Mesenchymal stem cell (in vitro differentiated cells and primary cell): Measurements from ENCODE around the gene PID1.

ENCODE experiments used
- DNase-seq: peaks from one replicate; pipeline ENCODE4 v3.0.0-alpha.2; 2013
- H2AFZ ChIP-seq: one replicate; pipeline ENCODE4 v1.6.1; 2013; ENCODE audit warnings: low read depth, mild to moderate bottlenecking, control low read depth, inconsistent platforms, low read length, moderate library complexity
- H2AK5ac ChIP-seq: 2 replicates; pipeline ENCODE4 v1.6.1; 2013; ENCODE audit warnings: low read length, moderate library complexity, mild to moderate bottlenecking, inconsistent platforms; ENCODE audit not compliant: severe bottlenecking
- H2BK120ac ChIP-seq: one replicate; pipeline ENCODE4 v1.6.1; 2013; ENCODE audit warnings: low read depth, mild to moderate bottlenecking, inconsistent platforms, low read length, moderate library complexity
- H2BK12ac ChIP-seq, 2 experiments: one replicate each; pipeline ENCODE4 v1.6.1; 2013; ENCODE audit warnings: inconsistent platforms in 2 of 2, low read length in 2 of 2, mild to moderate bottlenecking in 2 of 2, moderate library complexity in 2 of 2, control low read depth in 1 of 2
- H2BK15ac ChIP-seq: one replicate; pipeline ENCODE4 v1.6.1; 2013; ENCODE audit warnings: mild to moderate bottlenecking, low read depth, inconsistent platforms; ENCODE audit not compliant: poor library complexity, severe bottlenecking
- H2BK5ac ChIP-seq: 2 replicates; pipeline ENCODE4 v1.6.1; 2013; ENCODE audit warnings: low read depth, mild to moderate bottlenecking, low read length, control low read depth, inconsistent platforms; ENCODE audit not compliant: poor library complexity, severe bottlenecking
- H3K14ac ChIP-seq, 2 experiments: one replicate each; pipeline ENCODE4 v1.6.1; 2013; ENCODE audit warnings: inconsistent platforms in 2 of 2, low read length in 2 of 2, control low read depth in 1 of 2, mild to moderate bottlenecking in 1 of 2, moderate library complexity in 1 of 2
- H3K18ac ChIP-seq, 2 experiments: one replicate each; pipeline ENCODE4 v1.6.1; 2013; ENCODE audit warnings: inconsistent platforms in 2 of 2, low read length in 2 of 2, control low read depth in 1 of 2, low read depth in 1 of 2, mild to moderate bottlenecking in 1 of 2
- H3K23ac ChIP-seq, 2 experiments: one replicate each; pipeline ENCODE4 v1.6.1; 2013; ENCODE audit warnings: inconsistent platforms in 2 of 2, low read length in 2 of 2, mild to moderate bottlenecking in 2 of 2, moderate library complexity in 2 of 2, control low read depth in 1 of 2
- H3K27ac ChIP-seq: 2 replicates; pipeline ENCODE4 v1.5.1; 2013; ENCODE audit warnings: mild to moderate bottlenecking, moderate library complexity, low read length, control low read depth, inconsistent platforms; ENCODE audit not compliant: poor library complexity, severe bottlenecking
- H3K27me3 ChIP-seq, 2 experiments: 2 replicates each; pipeline versions ENCODE4 v1.6.1 to v1.7.0; 2013; ENCODE audit warnings: low read length in 2 of 2, mild to moderate bottlenecking in 2 of 2, moderate library complexity in 2 of 2, control low read depth in 1 of 2, inconsistent platforms in 1 of 2; ENCODE audit not compliant: control insufficient read depth in 1 of 2, insufficient read depth in 1 of 2
- H3K36me3 ChIP-seq, 2 experiments: 2 replicates each; pipeline versions ENCODE4 v1.6.1 to v1.7.0; 2013; ENCODE audit warnings: low read length in 2 of 2, control low read depth in 1 of 2, inconsistent platforms in 1 of 2, low read depth in 1 of 2, mild to moderate bottlenecking in 1 of 2; ENCODE audit not compliant: insufficient read depth in 2 of 2, control insufficient read depth in 1 of 2
- H3K4ac ChIP-seq, 2 experiments: one replicate each; pipeline ENCODE4 v1.6.1; 2013; ENCODE audit warnings: inconsistent platforms in 2 of 2, low read length in 2 of 2, mild to moderate bottlenecking in 2 of 2, moderate library complexity in 2 of 2, control low read depth in 1 of 2, low read depth in 1 of 2
- H3K4me1 ChIP-seq: 2 replicates; pipeline ENCODE4 v1.6.1; 2013; ENCODE audit warnings: low read depth, low read length, control low read depth; ENCODE audit not compliant: control insufficient read depth, insufficient read depth
- H3K4me2 ChIP-seq: 2 replicates; pipeline ENCODE4 v1.6.1; 2013; ENCODE audit warnings: low read length, mild to moderate bottlenecking, inconsistent platforms; ENCODE audit not compliant: poor library complexity, severe bottlenecking
- H3K4me3 ChIP-seq, 2 experiments: 2 replicates each; pipeline versions ENCODE4 v1.5.1 to v1.7.0; 2013; ENCODE audit warnings: low read length in 2 of 2, mild to moderate bottlenecking in 2 of 2, control low read depth in 1 of 2, low read depth in 1 of 2; ENCODE audit not compliant: insufficient read depth in 1 of 2
- H3K79me1 ChIP-seq: replicated peaks from 2 replicates; pipeline ENCODE4 v1.6.1; 2013; ENCODE audit warnings: mild to moderate bottlenecking, control low read depth, low read length, inconsistent platforms; ENCODE audit not compliant: poor library complexity, severe bottlenecking
- H3K9ac ChIP-seq: 2 replicates; pipeline ENCODE4 v1.7.0; 2013; ENCODE audit warnings: mild to moderate bottlenecking, low read length, moderate library complexity
- H3K9me3 ChIP-seq: 2 replicates; pipeline ENCODE4 v1.7.0; 2013; ENCODE audit warnings: mild to moderate bottlenecking, low read length; ENCODE audit not compliant: control insufficient read depth
- H4K8ac ChIP-seq: one replicate; pipeline ENCODE4 v1.6.1; 2013; ENCODE audit warnings: inconsistent platforms, mild to moderate bottlenecking, low read length, moderate library complexity
- H4K91ac ChIP-seq: one replicate; pipeline ENCODE4 v1.6.1; 2013; ENCODE audit warnings: mild to moderate bottlenecking, low read length, inconsistent platforms
- WGBS: methylation state at CpG from one replicate; pipeline ENCODE4 v1.1.7; 2013; ENCODE audit warnings: mixed read lengths; 5-methylcytosine and 5-hydroxymethylcytosine counted together

Gene PID1

DNA sequence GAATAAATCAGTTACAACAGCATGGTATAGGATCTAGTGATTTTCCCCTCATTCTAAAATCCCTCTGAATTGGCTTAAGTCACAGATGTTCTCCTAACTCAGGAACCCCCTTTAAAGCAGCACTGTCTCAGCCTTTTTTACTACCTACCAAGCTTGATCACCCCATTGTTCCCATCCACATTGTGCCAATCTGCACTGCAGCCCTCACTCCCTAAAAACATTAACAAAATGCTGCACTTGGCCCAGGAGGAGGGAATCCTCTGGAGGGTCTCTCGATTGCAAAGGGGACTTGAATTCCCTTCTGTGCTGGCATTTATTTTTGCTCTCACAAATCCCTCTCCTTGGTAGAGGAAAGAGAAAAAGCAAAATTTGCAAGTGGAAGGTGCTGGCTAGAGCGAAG, 223.0 kb downstream of the PID1 start:
- Histone ChIP-seq H3K18ac (no peak overlapping the region), H2BK5ac (no peak overlapping the region), H4K8ac (no peak overlapping the region), H3K79me1 (no peaks in the 10 kb centered on the region), H4K91ac (no peak overlapping the region), H3K4me3 (no peak overlapping the region), H3K4ac (no peak overlapping the region), H2BK12ac (no peak overlapping the region), H2BK120ac (no peak overlapping the region), H3K27me3 (no peaks in the 10 kb centered on the region), H3K23ac (no peak overlapping the region), H3K4me2 (no peak overlapping the region), H3K36me3 (no peaks in the 10 kb centered on the region), H3K27ac (no peak overlapping the region), H2AFZ (no peak overlapping the region), H3K9me3 (no peaks in the 10 kb centered on the region), H3K14ac (no peak overlapping the region), H2AK5ac (no peak overlapping the region), H2BK15ac (no peak overlapping the region), H3K9ac (no peak overlapping the region), H3K4me1 (no peaks in the 10 kb centered on the region)
- DNase-seq, result no peak
- 71% methylated on average over 1 of the region's 2 CpGs for WGBS

DNA sequence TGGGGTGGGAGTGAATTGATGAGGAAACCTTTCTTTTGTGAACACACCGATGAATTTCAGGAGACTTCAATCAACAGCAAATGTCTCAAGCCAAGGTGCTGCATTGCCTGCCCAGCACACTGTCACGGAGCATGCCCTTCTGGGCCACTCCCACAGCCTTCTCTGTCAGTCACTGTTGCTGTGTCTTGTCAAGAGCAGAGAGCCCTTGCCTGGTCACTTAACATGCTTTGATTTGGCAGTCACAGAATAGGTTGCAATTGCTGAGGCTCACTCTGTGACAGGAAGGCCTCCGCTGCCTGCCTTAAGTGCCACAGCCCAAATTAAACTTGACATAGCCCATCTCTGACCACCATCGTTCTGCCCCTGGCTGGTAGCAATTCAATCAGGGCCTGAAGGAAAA, 225.4 kb downstream of the PID1 start:
- Histone ChIP-seq H3K18ac (no peak overlapping the region), H3K4me3 (no peak overlapping the region), H2AFZ (no peak overlapping the region), H3K36me3 (no peaks in the 10 kb centered on the region), H3K4ac (no peak overlapping the region), H3K79me1 (no peaks in the 10 kb centered on the region), H3K4me1 (no peaks in the 10 kb centered on the region), H3K27me3 (no peaks in the 10 kb centered on the region), H2AK5ac (no peak overlapping the region), H4K8ac (no peak overlapping the region), H2BK15ac (no peak overlapping the region), H3K9ac (no peak overlapping the region), H2BK5ac (no peak overlapping the region), H3K27ac (no peak overlapping the region), H3K4me2 (no peak overlapping the region), H2BK12ac (no peak overlapping the region), H3K23ac (no peak overlapping the region), H3K14ac (no peak overlapping the region), H4K91ac (no peak overlapping the region), H2BK120ac (no peak overlapping the region), H3K9me3 (no peaks in the 10 kb centered on the region)
- DNase-seq, result no peak
- WGBS, result 75% methylated on average over 4 of the region's 4 CpGs

DNA sequence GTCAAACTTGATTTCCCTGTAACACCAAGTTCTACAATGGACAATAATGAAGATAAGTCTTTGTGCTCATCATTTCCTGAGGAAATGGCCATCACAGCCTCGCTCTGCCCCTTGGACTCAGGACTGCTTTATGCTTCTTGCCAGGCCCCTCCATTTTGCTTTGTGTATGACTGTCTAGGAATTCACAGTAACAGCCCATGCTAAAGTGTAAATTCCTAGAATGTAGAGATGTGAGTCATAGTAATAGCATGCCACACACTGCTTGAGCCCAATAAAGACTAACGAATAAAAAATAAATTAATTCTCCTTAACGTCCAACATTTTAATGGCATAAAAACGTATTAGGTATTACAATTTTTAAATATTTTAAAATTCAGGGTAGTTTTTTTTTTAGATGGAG, 226.5 kb downstream of the PID1 start:
- H3K4me1 ChIP-seq, result no peaks in the 10 kb centered on the region
- H3K4me3 ChIP-seq, result no peak overlapping the region
- no peak overlapping the region for H2BK12ac ChIP-seq
- DNase-seq, result peak; percentile 4
- no peak overlapping the region for H3K27ac ChIP-seq
- no peak overlapping the region for H3K18ac ChIP-seq
- H3K4ac ChIP-seq, result no peak overlapping the region
- H3K36me3 ChIP-seq, result no peaks in the 10 kb centered on the region
- no peak overlapping the region for H2BK120ac ChIP-seq
- no peaks in the 10 kb centered on the region for H3K79me1 ChIP-seq
- H4K91ac ChIP-seq, result no peak overlapping the region
- no peak overlapping the region for H2BK5ac ChIP-seq
- H3K9ac ChIP-seq, result no peak overlapping the region
- no peaks in the 10 kb centered on the region for H3K9me3 ChIP-seq
- no peak overlapping the region for H4K8ac ChIP-seq
- H3K27me3 ChIP-seq, result no peaks in the 10 kb centered on the region
- H2AK5ac ChIP-seq, result no peak overlapping the region
- no peak overlapping the region for H3K23ac ChIP-seq
- 64% methylated on average over 1 of the region's 4 CpGs for WGBS
- no peak overlapping the region for H2BK15ac ChIP-seq
- no peak overlapping the region for H2AFZ ChIP-seq
- no peak overlapping the region for H3K4me2 ChIP-seq
- no peak overlapping the region for H3K14ac ChIP-seq

DNA sequence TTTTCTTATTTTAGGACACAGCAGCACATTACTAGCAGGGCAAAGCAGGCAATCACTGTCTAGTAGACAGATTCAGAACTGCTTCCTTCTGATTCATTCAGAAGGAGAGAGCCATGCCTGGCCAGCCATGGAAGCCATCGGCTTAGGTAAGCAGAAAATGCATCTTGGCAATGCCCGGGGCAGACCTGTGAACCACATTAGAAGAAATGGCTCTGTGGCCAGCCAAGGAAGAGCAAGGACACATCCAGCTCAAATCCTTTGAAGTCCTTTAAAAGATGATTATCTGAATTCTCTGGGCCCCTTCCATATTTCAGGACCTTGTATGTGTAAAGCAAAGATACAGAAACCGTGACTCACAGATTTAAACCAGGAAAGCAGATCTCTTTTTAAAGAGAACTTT, 227.4 kb downstream of the PID1 start:
- Histone ChIP-seq H2BK15ac (no peak overlapping the region), H3K14ac (no peak overlapping the region), H3K9ac (no peak overlapping the region), H3K9me3 (no peaks in the 10 kb centered on the region), H3K27ac (no peak overlapping the region), H3K79me1 (no peaks in the 10 kb centered on the region), H3K36me3 (no peaks in the 10 kb centered on the region), H2AFZ (no peak overlapping the region), H2BK12ac (no peak overlapping the region), H2AK5ac (no peak overlapping the region), H3K4me3 (no peak overlapping the region), H2BK5ac (no peak overlapping the region), H3K4me1 (no peaks in the 10 kb centered on the region), H4K91ac (no peak overlapping the region), H4K8ac (no peak overlapping the region), H3K23ac (no peak overlapping the region), H3K18ac (no peak overlapping the region), H3K4ac (no peak overlapping the region), H2BK120ac (no peak overlapping the region), H3K4me2 (no peak overlapping the region), H3K27me3 (no peaks in the 10 kb centered on the region)
- WGBS, result 65% methylated on average over 3 of the region's 3 CpGs
- no peak for DNase-seq
